HepG2 (cell line): ENCODE measurements around the gene PLCD4. TPM values are rescaled to one million over a fixed set of nuclear protein-coding genes. Genes with fewer than 3 reads are reported as not detected.

Source experiments
- ARID5B ChIP-seq: IDR thresholded peaks from 2 replicates; pipeline ENCODE4 v1.4.0; 2020; ENCODE audit warnings: mild to moderate bottlenecking, missing genetic modification reagents
- HDAC1 ChIP-seq: sonication (generic); formaldehyde crosslinking; IDR thresholded peaks from 2 replicates; pipeline ENCODE4 v1.5.1; 2020; ENCODE audit warnings: mild to moderate bottlenecking, missing genetic modification reagents
- MAZ ChIP-seq, 2 experiments: sonication (generic) in 1 of 2; formaldehyde crosslinking in 1 of 2; IDR thresholded peaks; 2 replicates each; pipeline versions ENCODE4 v1.5.0 to v1.6.1; 2012 to 2020; ENCODE audit warnings: low read depth in 2 of 2, mild to moderate bottlenecking in 2 of 2, borderline replicate concordance in 1 of 2, improper control_type of control experiment in 1 of 2, low read length in 1 of 2, missing genetic modification reagents in 1 of 2, moderate library complexity in 1 of 2
- PRPF4 ChIP-seq: fragments of 200-400 bp; formaldehyde crosslinking; IDR thresholded peaks from 2 replicates; pipeline ENCODE4 v1.6.1; 2016; ENCODE audit warnings: low read length, low read depth; ENCODE audit not compliant: poor library complexity, severe bottlenecking
- REST ChIP-seq, 2 experiments: IDR thresholded peaks; 2 replicates each; pipeline ENCODE4 v1.6.1; 2011 to 2012; ENCODE audit warnings: low read length in 2 of 2, borderline replicate concordance in 1 of 2, low read depth in 1 of 2, mild to moderate bottlenecking in 1 of 2, moderate library complexity in 1 of 2
- STAT5B ChIP-seq: sonication (generic); formaldehyde crosslinking; IDR thresholded peaks from 2 replicates; pipeline ENCODE4 v1.4.0; 2020; ENCODE audit warnings: missing genetic modification reagents
- TBL1XR1 ChIP-seq: fragments of 150-350 bp; IDR thresholded peaks from 2 replicates; pipeline ENCODE4 v1.6.1; 2014; ENCODE audit warnings: borderline replicate concordance, low read length; ENCODE audit not compliant: partially characterized antibody
- ZNF124 ChIP-seq: sonication (generic); formaldehyde crosslinking; IDR thresholded peaks from 2 replicates; pipeline ENCODE4 v1.4.0; 2020; ENCODE audit warnings: missing genetic modification reagents
- ZNF350 ChIP-seq: sonication (generic); formaldehyde crosslinking; IDR thresholded peaks from 2 replicates; pipeline ENCODE4 v1.4.0; 2020; ENCODE audit warnings: mild to moderate bottlenecking, low read depth, missing genetic modification reagents, borderline replicate concordance
- ZNF652 ChIP-seq: IDR thresholded peaks from 2 replicates; pipeline ENCODE4 v1.6.1; 2016; ENCODE audit warnings: low read depth, borderline replicate concordance
- ZNF687 ChIP-seq: sonication (generic); formaldehyde crosslinking; IDR thresholded peaks from 2 replicates; pipeline ENCODE4 v1.5.1; 2020; ENCODE audit warnings: mild to moderate bottlenecking, missing genetic modification reagents, moderate library complexity
- ZNF83 ChIP-seq: sonication (generic); formaldehyde crosslinking; IDR thresholded peaks from 2 replicates; pipeline ENCODE4 v1.4.0; 2020; ENCODE audit warnings: missing genetic modification reagents, mild to moderate bottlenecking, borderline replicate concordance
- ZXDC ChIP-seq: sonication (generic); formaldehyde crosslinking; IDR thresholded peaks from 2 replicates; pipeline ENCODE4 v1.5.0; 2020; ENCODE audit warnings: mild to moderate bottlenecking, missing genetic modification reagents
- polyA plus RNA-seq, 8 experiments: library from polyadenylated mRNA; depleted of rRNA in 3 of 8; stranded (reverse) in 7 of 8; unstranded in 1 of 8; fragments of >200 nt; fragmentation: Illumina TruSeq in 4 of 8; extraction: Trizol in 4 of 8; gene quantifications; 2 replicates each; pipeline versions ENCODE4 v1.2.1 to v1.2.3, GENCODE V29; 2011 to 2016; ENCODE audit warnings: low read depth in 4 of 8, missing spikeins in 1 of 8, mixed read lengths in 1 of 8; ENCODE audit not compliant: insufficient read depth in 1 of 8
- total RNA-seq, 5 experiments: library from RNA; depleted of rRNA; stranded (reverse); fragments of >200 nt; fragmentation: Illumina TruSeq; extraction: Trizol; gene quantifications; 2 replicates each; pipeline ENCODE4 v1.2.3, GENCODE V29; 2016; ENCODE audit warnings: low read depth in 1 of 5

The PLCD4 gene
- total and polyA plus RNA-seq, 2 of the 13 experiments (the other 11 are each of a cell fraction or from before 2014, with no cell fraction given): 0.26 TPM; not detected in 1

- TF ChIP-seq REST (IDR thresholded peaks at IDR 0.05; ENCODE audit: borderline replicate concordance in 1 of 2, low read depth in 1 of 2, low read length in 2 of 2) (no peak), HDAC1 (CRISPR knock-in tag) (0 out of 2 replicates have a peak, but pooled peaks have one; percentile 52), ZNF350 (CRISPR knock-in tag) (0 out of 2 replicates have a peak, but pooled peaks have one; percentile 41), PRPF4 (no peak), STAT5B (CRISPR knock-in tag) (no peak), ZNF652 (CRISPR knock-in tag) (no peak), ZNF83 (no peak), ARID5B (CRISPR knock-in tag) (0 out of 2 replicates have a peak, but pooled peaks have one; percentile 21), TBL1XR1 (no peak), ZNF687 (peak; percentile 45; the same call in 1 of the 2 replicates), ZXDC (CRISPR knock-in tag) (no peak), ZNF124 (CRISPR knock-in tag) (no peak), MAZ (IDR thresholded peaks at IDR 0.05; ENCODE audit: borderline replicate concordance, low read depth, low read length) (no peak), MAZ (CRISPR knock-in tag; IDR thresholded peaks at IDR 0.05; ENCODE audit: low read depth) (no peak)
Measured at GRCh38 chr2:218615868-218616315, 8.2 kb downstream of the PLCD4 start (continued).
